Esophagus squamous epithelium (tissue), 5 donors: ENCODE results near the gene CHD6. TPM values are rescaled to one million over a fixed set of nuclear protein-coding genes. Genes with fewer than 3 reads are reported as not detected.
A peak's percentile ranks its signal among the peaks of the same experiment; 100 is the strongest.

Experiments
- DNase-seq: peaks from one replicate; lab custom pipeline; 2025; lab: John Stamatoyannopoulos, UW
- H3K27ac ChIP-seq, 4 donors: fragments of 200-600 bp; sonication (generic); one replicate each; pipeline ENCODE4 v1.5.1; 2016 to 2019; ENCODE audit warnings: mild to moderate bottlenecking in 1 of 4
- H3K27me3 ChIP-seq, 4 donors: fragments of 200-600 bp; sonication (generic); 1 replicate in 3 of 4; 2 replicates in 1 of 4; pipeline versions ENCODE4 v1.5.1 to v1.6.0; 2017 to 2021; ENCODE audit warnings: antibody characterized with exemption in 1 of 4
- H3K36me3 ChIP-seq, 3 donors: fragments of 200-600 bp; sonication (generic); one replicate each; pipeline ENCODE4 v1.5.1; 2016 to 2019
- H3K4me1 ChIP-seq, 3 donors: fragments of 200-600 bp; sonication (generic); one replicate each; pipeline ENCODE4 v1.5.1; 2017 to 2019
- H3K4me3 ChIP-seq, 4 donors: fragments of 200-600 bp; sonication (generic); 1 replicate in 3 of 4; 2 replicates in 1 of 4; pipeline ENCODE4 v1.5.1; 2016 to 2019; ENCODE audit warnings: mild to moderate bottlenecking in 2 of 4, moderate library complexity in 1 of 4
- H3K9me3 ChIP-seq, 3 donors: fragments of 200-600 bp; sonication (generic); one replicate each; pipeline ENCODE4 v1.5.1; 2016 to 2019
- CTCF ChIP-seq, 6 experiments: fragments of 450-650 bp in 4 of 6; fragments of 200-600 bp in 2 of 6; sonication (generic) in 2 of 6; IDR thresholded peaks; one replicate each; pipeline ENCODE4 v1.5.1; 2016 to 2019; ENCODE audit warnings: antibody characterized with exemption in 6 of 6, mild to moderate bottlenecking in 4 of 6, moderate library complexity in 4 of 6
- POLR2A ChIP-seq, 4 donors: fragments of 450-650 bp; IDR thresholded peaks; one replicate each; pipeline ENCODE4 v1.6.1; 2017; ENCODE audit warnings: antibody characterized with exemption in 4 of 4, mild to moderate bottlenecking in 4 of 4, moderate library complexity in 3 of 4
- WGBS, 2 donors: methylation state at CpG; one replicate each; pipeline ENCODE4 v1.1.5; 2018; 5-methylcytosine and 5-hydroxymethylcytosine counted together
- intact Hi-C: fragments of 100-400 bp; cut with DNase I; formaldehyde crosslinking; loops from one replicate; pipeline ENCODE4 v1.15.0; 2022
- total RNA-seq, 4 donors: library from RNA; depleted of rRNA; stranded (reverse); fragments of >200 nt; gene quantifications; one replicate each; pipeline ENCODE4 v1.1.0, GENCODE V29; 2016
- donor health status: DM: yes; HTN: yes; CAD: no.

The CHD6 gene
- total RNA-seq, 4 donors from 2014 or later = 11.8 to 29.9 (median 17.6) TPM

GRCh38 chr20:41426086-41426830 is 191.9 kb downstream of the CHD6 start:
- Histone ChIP-seq H3K36me3 (peaks cover 0 to 100% (median 24%) of the 10 kb centered on the region in 3 donors), H3K4me3 (no peak overlapping the region), H3K27me3 (no peaks in the 10 kb centered on the region), H3K4me1 (peaks cover 0 to 10% (median 0%) of the 10 kb centered on the region in 3 donors), H3K9me3 (no peaks in the 10 kb centered on the region), H3K27ac (peak overlapping the region in 1 of 4 donors; percentile 70)
- WGBS, 2 donors = 86 to 87% methylated on average over 11 of the region's 11 CpGs
- TF ChIP-seq POLR2A (IDR thresholded peaks at IDR 0.05) (no peak), CTCF (IDR thresholded peaks at IDR 0.05) (no peak)
- intact Hi-C loops = no loop called here
- no peak for DNase-seq

- H3K27ac ChIP-seq = peak overlapping the region in 2 of 4 donors; percentile 42 to 70
- H3K27me3 ChIP-seq = no peaks in the 10 kb centered on the region
- H3K36me3 ChIP-seq = peaks cover 0 to 100% (median 17%) of the 10 kb centered on the region in 3 donors
- H3K9me3 ChIP-seq = no peaks in the 10 kb centered on the region
- TF ChIP-seq POLR2A (IDR thresholded peaks at IDR 0.05) = no peak
- no peak for TF ChIP-seq CTCF (IDR thresholded peaks at IDR 0.05)
- intact Hi-C loops = no loop called here
- H3K4me3 ChIP-seq = no peak overlapping the region
- no peak for DNase-seq
- 73 to 85% methylated on average over 7 to 10 of the region's 10 CpGs for WGBS, 2 donors
- peaks cover 0 to 10% (median 0%) of the 10 kb centered on the region in 3 donors for H3K4me1 ChIP-seq
Measured at GRCh38 chr20:41425180-41425884, 192.8 kb downstream of the CHD6 start.

GRCh38 chr20:41424546-41424945 is 193.6 kb downstream of the CHD6 start:
- no peak for DNase-seq
- Histone ChIP-seq H3K4me1 (peaks cover 0 to 10% (median 0%) of the 10 kb centered on the region in 3 donors), H3K36me3 (peaks cover 0 to 100% (median 17%) of the 10 kb centered on the region in 3 donors), H3K27me3 (no peaks in the 10 kb centered on the region), H3K9me3 (no peaks in the 10 kb centered on the region), H3K27ac (peak overlapping the region in 2 of 4 donors; percentile 42 to 70), H3K4me3 (no peak overlapping the region)
- intact Hi-C loops = no loop called here
- 42 to 64% methylated on average over 1 of the region's 1 CpG for WGBS, 2 donors
- TF ChIP-seq CTCF (IDR thresholded peaks at IDR 0.05) (no peak), POLR2A (IDR thresholded peaks at IDR 0.05) (no peak)

GRCh38 chr20:41424011-41424410 is 194.2 kb downstream of the CHD6 start:
- peaks cover 0 to 98% (median 17%) of the 10 kb centered on the region in 3 donors for H3K36me3 ChIP-seq

More at GRCh38 chr20:41424011-41424410, 194.2 kb downstream of the CHD6 start:
- H3K4me1 ChIP-seq = peaks cover 0 to 10% (median 0%) of the 10 kb centered on the region in 3 donors
- H3K9me3 ChIP-seq = no peaks in the 10 kb centered on the region
- intact Hi-C loops = no loop called here
- no peak overlapping the region for H3K4me3 ChIP-seq
- WGBS, 2 donors = 94 to 96% methylated on average over 3 of the region's 3 CpGs
- TF ChIP-seq POLR2A (IDR thresholded peaks at IDR 0.05) (no peak), CTCF (IDR thresholded peaks at IDR 0.05) (no peak)
- peak overlapping the region in 1 of 4 donors; percentile 70 for H3K27ac ChIP-seq
- DNase-seq = no peak
- no peaks in the 10 kb centered on the region for H3K27me3 ChIP-seq
